ENCODE data around the gene SLC22A3.

DNA sequence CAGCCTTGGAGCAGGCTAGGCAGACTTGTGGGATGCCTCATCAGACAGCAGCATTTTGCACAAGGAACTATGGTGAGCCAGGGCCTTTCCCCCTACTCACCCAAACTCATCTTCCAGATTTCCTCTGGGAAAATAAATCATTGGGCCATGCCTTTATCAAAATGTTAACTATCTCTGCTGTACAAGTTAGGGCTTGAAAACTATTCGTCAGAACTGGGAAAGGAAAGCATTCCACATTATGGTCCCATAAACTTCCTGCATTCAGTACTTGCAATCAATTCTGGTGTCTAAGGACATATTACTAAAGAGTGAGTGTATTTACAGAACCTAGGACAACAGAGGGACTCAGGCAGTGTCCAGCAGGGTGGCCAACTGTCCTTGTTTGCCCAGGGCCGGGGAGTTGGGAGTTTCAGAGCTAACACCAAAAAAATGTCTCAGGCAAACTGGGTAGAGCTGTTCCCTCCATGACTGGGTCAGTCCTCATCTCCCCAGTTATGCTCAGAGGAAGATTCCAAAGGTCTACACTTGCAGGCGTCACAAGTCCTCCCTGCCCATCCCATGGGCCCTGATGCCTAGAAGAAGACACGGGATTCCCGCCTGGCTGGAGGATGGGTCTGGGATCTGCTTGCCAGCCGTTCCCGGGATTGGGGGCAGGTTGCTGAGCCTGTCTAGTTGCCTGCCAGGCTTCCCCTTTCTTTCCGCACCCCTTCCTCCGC, 72.2 kb downstream of the SLC22A3 start:
- TF ChIP-seq ZNF121 (CRISPR knock-in tag; IDR thresholded peaks at IDR 0.05) (no peak), TEAD4 (CRISPR knock-in tag; IDR thresholded peaks at IDR 0.05) (no peak), MAX (CRISPR knock-in tag; IDR thresholded peaks at IDR 0.05) (no peak), CTCF (IDR thresholded peaks at IDR 0.05) (no peak), HMGA2 (CRISPR knock-in tag; IDR thresholded peaks at IDR 0.05) (no peak), ZNF671 (CRISPR knock-in tag; IDR thresholded peaks at IDR 0.05) (no peak), FOXK1 (CRISPR knock-in tag; IDR thresholded peaks at IDR 0.05) (no peak)

Data from WTC11 (cell line).